CD4-positive, alpha-beta T cell treated with Interleukin-2 at 100 ng/mL for 4 hours (primary cell): Measurements from ENCODE around the gene CADM1.
"Not testable (repeated sequence)": the region's sequence is repeated elsewhere in the genome, so short reads cannot be mapped to it uniquely, and the experiment has no call there.

ENCODE experiments used
- DNase-seq: peaks from one replicate; pipeline ENCODE4 v3.0.0-alpha.2; 2020; ENCODE audit warnings: low spot score

Gene CADM1

GRCh38 chr11:115476463-115477286 lies 27.5 kb downstream of the CADM1 start:
- no peak for DNase-seq

GRCh38 chr11:115475564-115475963 lies 28.7 kb downstream of the CADM1 start:
- DNase-seq, result no peak

DNA sequence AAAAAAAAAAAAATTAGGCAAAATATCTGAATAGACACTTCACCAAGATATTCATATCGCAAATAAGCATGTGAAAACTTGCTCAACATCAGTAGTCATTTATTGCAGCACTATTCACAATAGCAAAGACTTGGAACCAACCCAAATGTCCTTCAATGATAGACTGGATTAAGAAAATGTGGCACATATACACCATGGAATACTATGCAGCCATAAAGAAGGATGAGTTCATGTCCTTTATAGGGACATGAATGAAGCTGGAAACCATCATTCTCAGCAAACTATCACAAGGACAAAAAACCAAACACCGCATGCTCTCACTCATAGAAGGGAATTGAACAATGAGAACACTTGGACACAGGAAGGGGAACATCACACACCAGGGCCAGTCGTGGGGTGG lies 29.9 kb downstream of the CADM1 start:
- DNase-seq, result not testable (repeated sequence)

GRCh38 chr11:115473167-115473566 lies 31.0 kb downstream of the CADM1 start:
- DNase-seq, result no peak

DNA sequence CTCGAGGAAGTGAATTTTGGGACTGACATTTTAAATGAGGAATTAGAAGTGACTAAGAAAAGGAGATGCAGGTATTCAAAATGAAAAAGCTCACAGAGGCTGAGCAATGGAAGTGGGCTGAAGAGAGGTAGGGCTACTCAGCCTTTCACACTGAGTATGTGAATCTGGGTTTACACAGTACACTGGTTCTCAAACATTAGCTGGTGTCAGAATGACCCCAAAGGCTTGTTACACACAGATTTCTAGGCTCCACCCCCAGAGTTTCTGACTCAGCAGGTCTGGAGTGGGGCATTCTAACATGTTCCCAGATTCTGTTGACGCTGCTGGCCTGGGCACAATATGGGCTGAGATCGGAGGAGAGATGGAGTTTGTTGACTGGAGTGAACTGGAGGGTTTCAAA lies 32.8 kb downstream of the CADM1 start:
- no peak for DNase-seq

DNA sequence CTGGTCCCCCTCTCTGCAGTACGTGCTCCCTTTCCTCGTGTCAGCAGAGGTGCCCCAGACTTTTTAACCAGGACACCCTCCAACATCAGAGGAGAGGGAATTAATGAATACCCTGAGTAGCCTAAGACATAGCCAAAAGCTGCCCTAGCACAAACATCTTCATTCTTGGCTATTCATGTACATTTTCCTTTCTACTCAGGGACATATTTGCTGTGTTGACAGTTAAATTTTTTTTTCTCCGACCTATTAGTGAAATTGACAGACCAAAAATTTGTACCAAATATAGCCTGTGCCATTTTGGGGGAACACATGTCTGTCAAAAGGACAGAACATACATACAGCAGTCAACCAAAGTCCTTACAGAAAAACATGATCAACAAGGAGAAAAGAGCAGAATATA lies 33.3 kb downstream of the CADM1 start:
- no peak for DNase-seq

- DNase-seq, result no peak
Observed at GRCh38 chr11:115469361-115469760, 34.9 kb downstream of the CADM1 start.

DNA sequence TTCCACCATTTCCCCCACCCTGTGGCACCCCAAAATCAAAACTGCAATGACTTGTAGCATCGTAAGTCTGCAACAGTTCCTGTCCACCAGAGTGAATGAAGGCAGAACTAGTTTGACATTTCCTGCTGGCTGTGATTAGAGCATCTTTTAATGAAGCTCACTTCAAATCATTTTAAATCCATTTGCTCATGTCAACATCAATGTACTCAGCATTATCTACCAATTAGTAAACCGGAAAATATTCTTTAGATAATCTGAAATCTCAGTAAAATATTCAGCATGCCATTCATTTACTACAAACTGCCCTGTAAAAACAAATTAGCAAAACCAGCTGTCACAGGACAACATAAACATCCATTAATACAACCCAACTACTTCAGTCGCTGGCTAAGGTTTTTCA lies 38.1 kb downstream of the CADM1 start:
- no peak for DNase-seq

GRCh38 chr11:115464269-115464668 lies 39.9 kb downstream of the CADM1 start:
- no peak for DNase-seq

GRCh38 chr11:115463606-115464005 lies 40.6 kb downstream of the CADM1 start:
- no peak for DNase-seq

DNA sequence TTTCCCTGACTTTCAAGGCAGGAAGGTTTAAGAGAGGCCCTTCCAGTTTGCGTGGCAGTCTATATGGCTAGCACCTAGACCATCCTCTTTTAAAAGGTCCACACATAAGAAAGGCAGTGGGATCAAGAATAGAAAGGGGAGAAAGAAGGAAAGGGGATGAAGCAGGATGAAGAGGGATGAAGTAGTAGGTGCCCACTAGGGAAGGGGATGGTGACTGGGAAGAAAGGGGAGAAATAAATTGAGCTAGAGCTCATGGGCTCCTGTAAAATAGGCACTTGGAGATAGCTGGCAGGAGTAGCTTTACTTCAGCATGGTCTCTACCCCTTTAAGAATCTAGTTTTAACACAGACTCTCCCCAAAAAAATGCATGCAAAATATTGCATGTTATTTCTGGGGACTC lies 41.5 kb downstream of the CADM1 start:
- no peak for DNase-seq

DNA sequence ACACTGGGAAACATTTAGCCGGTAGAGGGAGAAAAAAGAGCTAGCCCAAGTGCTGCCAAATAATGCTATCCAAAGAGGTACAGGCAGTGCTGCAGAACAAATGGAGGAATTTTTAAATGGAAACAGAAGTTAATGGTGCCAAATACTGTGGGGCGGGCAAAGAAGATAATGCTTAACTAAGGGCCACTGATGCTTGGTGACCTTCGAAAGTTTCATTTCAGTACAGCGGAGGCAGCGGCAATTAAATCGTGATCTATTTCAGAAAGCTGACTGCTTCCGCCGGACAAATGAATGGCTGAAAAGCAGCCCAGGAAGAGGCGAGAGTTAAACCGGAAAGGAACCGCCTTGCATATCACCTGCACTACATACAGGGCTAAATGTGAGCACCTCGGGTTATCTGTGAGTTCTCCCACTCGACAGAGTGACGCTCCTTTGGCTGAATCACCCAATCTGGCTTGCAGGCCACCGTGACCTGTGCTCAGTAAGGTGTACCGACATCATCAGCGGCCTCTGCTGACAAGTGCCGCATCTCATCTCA lies 42.1 kb downstream of the CADM1 start:
- DNase-seq, result no peak

GRCh38 chr11:115460512-115460911 lies 43.7 kb downstream of the CADM1 start:
- no peak for DNase-seq

DNA sequence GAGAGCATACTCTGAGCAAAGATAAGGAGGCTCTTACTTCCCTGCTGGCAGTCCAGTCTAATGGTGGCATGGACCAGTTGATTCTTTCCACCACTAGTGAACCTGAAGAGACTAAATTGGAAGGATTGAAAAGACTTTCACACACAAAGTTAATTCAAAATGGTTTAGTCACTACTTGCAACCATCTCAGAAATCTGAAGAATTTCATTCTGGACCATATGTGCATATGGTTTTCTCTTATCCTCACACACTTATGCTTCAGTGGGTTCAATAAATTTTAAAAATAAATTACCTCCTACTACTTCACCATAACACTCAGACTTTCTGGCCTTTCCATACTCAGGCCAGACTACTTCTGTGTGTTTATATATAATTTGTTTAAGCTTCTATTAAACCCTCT lies 44.7 kb downstream of the CADM1 start:
- no peak for DNase-seq

- DNase-seq, result no peak
Observed at GRCh38 chr11:115458877-115459276, 45.3 kb downstream of the CADM1 start.

DNA sequence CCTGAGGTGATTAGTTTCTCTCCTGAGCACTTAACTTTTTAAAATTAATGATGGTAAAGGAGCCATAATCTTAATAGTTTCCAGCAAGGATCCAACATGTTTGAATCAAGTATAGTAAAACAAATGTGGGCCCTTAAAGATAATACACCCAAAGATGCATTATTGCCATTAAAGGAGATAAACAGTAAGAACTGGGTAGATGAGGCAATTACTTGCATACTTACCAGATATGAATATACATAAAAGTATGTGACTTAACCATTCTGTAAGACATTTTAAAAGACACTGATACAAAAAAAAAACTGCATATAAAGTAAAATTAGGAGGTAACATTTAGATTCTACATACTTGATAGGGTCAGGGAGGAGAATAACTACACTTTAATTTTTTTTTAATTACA lies 48.2 kb downstream of the CADM1 start:
- no peak for DNase-seq

DNA sequence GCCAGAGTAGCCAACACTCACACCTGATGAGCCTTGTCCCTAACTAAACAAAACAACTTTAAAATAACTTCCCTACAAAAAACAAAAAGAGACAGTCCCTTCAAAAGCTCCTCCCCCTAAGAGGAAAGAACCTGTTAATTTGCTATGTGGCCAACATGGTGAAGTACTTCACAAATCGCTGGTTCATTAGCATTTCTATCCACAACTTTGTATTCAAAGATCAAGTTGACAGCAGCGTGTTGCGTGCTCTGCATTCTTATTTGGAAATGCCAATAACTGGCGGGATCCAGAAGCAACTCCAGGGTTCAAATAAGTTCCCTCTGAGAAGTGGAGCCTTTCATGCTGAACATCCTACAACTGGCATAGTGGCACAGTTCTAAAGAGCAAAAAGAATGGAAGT lies 48.6 kb downstream of the CADM1 start:
- DNase-seq, result no peak

- no peak for DNase-seq
Observed at GRCh38 chr11:115454525-115454924, 49.7 kb downstream of the CADM1 start.

- no peak for DNase-seq
Observed at GRCh38 chr11:115453693-115454490, 50.3 kb downstream of the CADM1 start.

GRCh38 chr11:115452241-115452640 lies 52.0 kb downstream of the CADM1 start:
- no peak for DNase-seq

GRCh38 chr11:115450519-115450918 lies 53.7 kb downstream of the CADM1 start:
- no peak for DNase-seq

GRCh38 chr11:115447273-115447864 lies 56.8 kb downstream of the CADM1 start:
- DNase-seq, result no peak

DNA sequence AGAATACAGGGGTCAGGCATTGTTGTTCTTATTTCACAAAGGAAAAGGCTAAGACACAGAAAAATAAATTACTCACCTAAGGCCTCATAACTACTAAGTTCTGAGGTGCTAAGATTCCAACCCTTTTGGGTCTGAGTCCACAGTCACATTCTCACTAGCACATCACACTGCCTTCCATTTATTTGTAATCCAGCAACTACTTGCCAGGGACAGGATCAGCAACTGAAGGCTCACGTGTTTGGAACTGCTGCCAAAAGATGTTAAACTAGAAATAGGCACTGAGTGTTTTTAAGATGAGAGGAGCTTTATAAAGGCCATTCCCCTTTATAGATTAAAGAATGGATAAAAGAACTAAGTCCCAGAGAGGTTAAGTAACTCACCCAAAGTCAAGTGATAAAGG lies 58.0 kb downstream of the CADM1 start:
- no peak for DNase-seq
